ENCODE data around the gene NCOA3. TPM values are rescaled to one million over a fixed set of nuclear protein-coding genes. Genes with fewer than 3 reads are reported as not detected.

Gene NCOA3
- total and polyA plus RNA-seq, 2 experiments from 2014 or later, result 6.7 to 25.8 TPM

- Mint-ChIP-seq H3K4me3 (peak overlapping the region; percentile 30; the same call in 1 of the 3 replicates), H3K4me1 (peaks cover 39% of the 10 kb centered on the region), H3K27ac (peak overlapping the region; percentile 50), H3K27me3 (ENCODE audit: insufficient read depth, low read depth, poor library complexity) (peaks cover 11% of the 10 kb centered on the region), H3K9me3 (peaks cover 38% of the 10 kb centered on the region), H3K36me3 (ENCODE audit: low read depth) (peaks cover 23% of the 10 kb centered on the region; the same call in 2 of the 3 replicates)
- Histone ChIP-seq H3K4me3 (no peak overlapping the region), H3K4me1 (ENCODE audit: insufficient read depth) (peaks cover 7% of the 10 kb centered on the region), H3K79me2 (replicated peaks; ENCODE audit: insufficient read depth) (no peaks in the 10 kb centered on the region), H3K9me2 (ENCODE audit: insufficient read depth) (0 out of 2 replicates have a peak, but pooled peaks cover 5% of the 10 kb centered on the region), H2AFZ (no peak overlapping the region), H3K36me3 (ENCODE audit: insufficient read depth) (peaks cover 20% of the 10 kb centered on the region), H3K27ac (ENCODE audit: low read depth) (0 out of 2 replicates have a peak overlapping the region, but pooled peaks have one; percentile 50), H3K27me3 (ENCODE audit: insufficient read depth) (no peaks in the 10 kb centered on the region), H3K4me2 (peak overlapping the region; percentile 71), H3F3A (replicated peaks; ENCODE audit: low read depth) (no peaks in the 10 kb centered on the region), H4K20me1 (replicated peaks; ENCODE audit: insufficient read depth) (no peaks in the 10 kb centered on the region)
- DNase-seq (ENCODE audit: low spot score), result peak; percentile 77
- TF ChIP-seq NANOG (IDR thresholded peaks at IDR 0.05; ENCODE audit: borderline replicate concordance) (no peak), CREB1 (CRISPR knock-in tag; IDR thresholded peaks at IDR 0.05; ENCODE audit: low read depth) (0 out of 2 replicates have a peak, but pooled peaks have one; percentile 7), ZNF331 (CRISPR knock-in tag; IDR thresholded peaks at IDR 0.05; ENCODE audit: low read depth) (no peak), EZH2 (IDR thresholded peaks at IDR 0.05; ENCODE audit: low read depth, unreplicated experiment) (no peak), POLR2AphosphoS5 (IDR thresholded peaks at IDR 0.05; ENCODE audit: low read depth) (no peak), REST (IDR thresholded peaks at IDR 0.05; ENCODE audit: unreplicated experiment) (no peak), ZNF114 (CRISPR knock-in tag; IDR thresholded peaks at IDR 0.05) (no peak), ZNF462 (CRISPR knock-in tag; IDR thresholded peaks at IDR 0.05) (peak; percentile 71; the same call in 1 of the 2 replicates)
- peak; percentile 87 for ATAC-seq
Observed at GRCh38 chr20:47688385-47689381, 187.0 kb downstream of the NCOA3 start.

All from GM23338 (cell line).